ENCODE measurements around the gene DHTKD1. TPM values are rescaled to one million over a fixed set of nuclear protein-coding genes. Genes with fewer than 3 reads are reported as not detected.

DHTKD1 gene
- total RNA-seq, 2 donors from 2014 or later, result 18.5 to 40.6 TPM

DNA sequence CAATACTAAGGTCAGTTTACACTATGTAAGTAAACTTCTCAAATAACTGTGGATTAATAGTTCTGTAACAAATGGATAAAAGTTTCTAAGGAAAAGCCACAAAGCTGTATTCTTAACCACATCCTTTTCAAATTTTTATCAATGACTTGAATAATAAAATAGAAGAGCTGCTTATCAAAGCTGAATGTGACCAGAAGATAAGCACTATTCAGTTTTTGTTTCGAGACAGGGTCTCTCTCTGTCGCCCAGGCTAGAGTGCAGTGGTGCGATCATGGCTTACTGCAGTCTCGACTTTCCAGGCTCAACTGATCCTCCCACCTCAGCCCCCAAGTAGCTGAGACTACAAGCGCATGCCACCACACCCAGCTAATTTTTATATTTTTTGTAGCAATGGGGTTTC lies 43.2 kb upstream of the DHTKD1 start:
- Histone ChIP-seq H3K4me3 (no peak overlapping the region), H3K36me3 (no peaks in the 10 kb centered on the region), H3K9ac (ENCODE audit: low read depth in 2 of 2, low read length in 2 of 2) (no peak overlapping the region), H3K9me3 (no peaks in the 10 kb centered on the region), H3K27ac (no peak overlapping the region), H3K4me1 (no peaks in the 10 kb centered on the region), H3K27me3 (no peaks in the 10 kb centered on the region)
- no peak for DNase-seq
- intact Hi-C loops (cut with DNase I), result no loop called here
- TF ChIP-seq CTCF (IDR thresholded peaks at IDR 0.05), result no peak

DNA sequence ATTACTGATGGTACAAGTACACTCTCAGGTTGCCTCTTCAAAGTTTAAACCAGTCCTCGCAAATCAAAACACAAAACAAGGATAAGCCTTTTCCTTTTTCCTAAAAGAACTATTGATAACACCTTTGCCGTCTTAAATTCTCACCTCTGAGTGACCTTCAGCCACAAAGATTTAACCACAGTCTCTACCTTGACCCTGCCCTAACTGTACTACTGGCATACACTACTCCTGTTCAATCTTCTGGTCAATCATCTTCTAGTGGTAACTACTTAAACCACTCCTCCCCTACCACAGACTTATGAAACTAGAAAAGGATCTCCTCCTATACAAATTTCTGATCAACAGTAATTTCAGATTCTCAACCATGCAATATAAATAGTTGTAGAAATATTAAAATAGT lies 41.2 kb upstream of the DHTKD1 start:
- Histone ChIP-seq H3K4me3 (no peak overlapping the region), H3K9me3 (no peaks in the 10 kb centered on the region), H3K4me1 (no peaks in the 10 kb centered on the region), H3K9ac (ENCODE audit: low read depth in 2 of 2, low read length in 2 of 2) (no peak overlapping the region), H3K27ac (no peak overlapping the region), H3K27me3 (no peaks in the 10 kb centered on the region), H3K36me3 (no peaks in the 10 kb centered on the region)
- DNase-seq, result no peak
- intact Hi-C loops (cut with DNase I), result no loop called here
- no peak for TF ChIP-seq CTCF (IDR thresholded peaks at IDR 0.05)

- H3K4me3 ChIP-seq, result no peak overlapping the region
- TF ChIP-seq CTCF (IDR thresholded peaks at IDR 0.05), result no peak
- no peak for DNase-seq
- no peaks in the 10 kb centered on the region for H3K4me1 ChIP-seq
- no peaks in the 10 kb centered on the region for H3K27me3 ChIP-seq
- H3K36me3 ChIP-seq, result no peaks in the 10 kb centered on the region
- H3K9ac ChIP-seq (ENCODE audit: low read depth in 2 of 2, low read length in 2 of 2), result no peak overlapping the region
- no peak overlapping the region for H3K27ac ChIP-seq
- no peaks in the 10 kb centered on the region for H3K9me3 ChIP-seq
- intact Hi-C loops (cut with DNase I), result no loop called here
Measured at GRCh38 chr10:12031404-12031803, 37.4 kb upstream of the DHTKD1 start.

- DNase-seq, result no peak
- no peak overlapping the region for H3K9ac ChIP-seq (ENCODE audit: low read depth in 2 of 2, low read length in 2 of 2)
- no peaks in the 10 kb centered on the region for H3K27me3 ChIP-seq
- peaks cover 5% of the 10 kb centered on the region for H3K4me1 ChIP-seq
- TF ChIP-seq CTCF (IDR thresholded peaks at IDR 0.05), result no peak
- intact Hi-C loops (cut with DNase I), result no loop called here
- H3K4me3 ChIP-seq, result no peak overlapping the region
- H3K36me3 ChIP-seq, result no peaks in the 10 kb centered on the region
- H3K9me3 ChIP-seq, result no peaks in the 10 kb centered on the region
- H3K27ac ChIP-seq, result no peak overlapping the region
Measured at GRCh38 chr10:12036073-12036655, 32.6 kb upstream of the DHTKD1 start.

DNA sequence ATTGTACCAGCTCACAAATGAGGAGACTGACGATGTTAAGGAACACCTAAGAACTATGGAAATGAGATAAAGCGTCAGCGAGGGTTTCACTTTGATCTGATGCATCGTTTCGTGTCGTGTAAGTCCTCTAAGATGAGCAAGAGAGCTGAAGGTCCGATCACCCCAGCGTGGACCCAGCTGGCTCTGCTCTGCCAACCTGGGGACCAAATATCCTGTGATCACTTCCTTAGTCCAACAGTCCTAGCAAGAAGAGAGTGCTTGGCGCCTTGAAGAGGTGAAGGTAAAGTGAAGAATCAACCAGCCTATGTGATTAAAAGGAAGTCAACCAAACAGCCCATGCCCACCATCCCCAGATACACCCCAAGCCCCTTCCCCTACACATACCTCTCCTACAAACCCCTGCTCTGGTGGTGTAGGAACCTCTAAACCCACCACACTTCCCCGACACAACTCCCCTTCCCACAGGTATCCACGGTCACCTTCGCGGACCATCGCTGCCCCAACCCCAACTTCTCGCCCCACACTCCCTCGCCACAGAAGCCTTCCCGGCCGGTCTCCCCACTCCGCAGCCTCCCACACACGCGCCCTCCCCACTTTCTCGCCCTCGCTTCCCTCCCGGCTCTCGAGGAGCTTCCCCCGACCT lies 26.9 kb upstream of the DHTKD1 start:
- Histone ChIP-seq H3K4me3 (peak overlapping the region; percentile 99), H3K9me3 (no peaks in the 10 kb centered on the region), H3K4me1 (peaks cover 5% of the 10 kb centered on the region), H3K27ac (peak overlapping the region; percentile 92), H3K27me3 (no peaks in the 10 kb centered on the region), H3K9ac (ENCODE audit: low read depth in 2 of 2, low read length in 2 of 2) (peak overlapping the region; percentile 94 to 100), H3K36me3 (no peaks in the 10 kb centered on the region)
- peak; percentile 51 for DNase-seq
- intact Hi-C loops (cut with DNase I), result no loop called here
- TF ChIP-seq CTCF (IDR thresholded peaks at IDR 0.05), result no peak
